Spinal cord (tissue), 10 donors: ENCODE results near the gene TIGD6. TPM values are rescaled to one million over a fixed set of nuclear protein-coding genes. Genes with fewer than 3 reads are reported as not detected.
A peak's percentile ranks its signal among the peaks of the same experiment; 100 is the strongest.
"Not testable (repeated sequence)": the region's sequence is repeated elsewhere in the genome, so short reads cannot be mapped to it uniquely, and the experiment has no call there.

Experiments used
- DNase-seq, 6 donors: peaks; one replicate each; pipeline versions ENCODE4 v3.0.0 to v3.0.0-alpha.2; 2013 to 2015; ENCODE audit warnings: low spot score in 6 of 6, low read depth in 4 of 6
- H3K27ac ChIP-seq: one replicate; pipeline ENCODE4 v1.5.1; 2013; ENCODE audit warnings: low read depth, low read length, control low read depth
- H3K27me3 ChIP-seq: one replicate; pipeline ENCODE4 v1.6.1; 2013; ENCODE audit warnings: low read length; ENCODE audit not compliant: control insufficient read depth, insufficient read depth
- H3K36me3 ChIP-seq: one replicate; pipeline ENCODE4 v1.6.1; 2013; ENCODE audit warnings: low read length; ENCODE audit not compliant: control insufficient read depth, insufficient read depth
- H3K4me1 ChIP-seq: one replicate; pipeline ENCODE4 v1.6.1; 2013; ENCODE audit warnings: low read length; ENCODE audit not compliant: control insufficient read depth, insufficient read depth
- H3K4me3 ChIP-seq: one replicate; pipeline ENCODE4 v1.5.1; 2013; ENCODE audit warnings: low read depth, low read length, control low read depth
- H3K9me3 ChIP-seq: one replicate; pipeline ENCODE4 v1.6.1; 2013; ENCODE audit warnings: low read length; ENCODE audit not compliant: control insufficient read depth, insufficient read depth
- WGBS: methylation state at CpG from one replicate; pipeline ENCODE4 v1.1.5; 2013; ENCODE audit warnings: missing lambda C conversion rate; ENCODE audit not compliant: insufficient coverage; 5-methylcytosine and 5-hydroxymethylcytosine counted together
- polyA plus RNA-seq, 2 donors: library from polyadenylated mRNA; unstranded; fragments of 120-200 nt; gene quantifications; one replicate each; pipeline ENCODE4 v1.2.1, GENCODE V29; 2013; ENCODE audit not compliant: insufficient read length in 2 of 2
- total RNA-seq, 2 donors: library from RNA; depleted of rRNA in 1 of 2; stranded (reverse); fragments of 120-200 nt in 1 of 2; fragments of >200 nt in 1 of 2; gene quantifications; one replicate each; pipeline versions ENCODE4 v1.2.3 to v1.2.4, GENCODE V29; 2013 to 2014
- donor health status: healthy.

TIGD6 gene
- total and polyA plus RNA-seq, 4 donors = 4.2 to 7.5 (median 5.5) TPM

GRCh38 chr5:150035139-150035895, 34.9 kb upstream of the TIGD6 start:
- no peaks in the 10 kb centered on the region for H3K9me3 ChIP-seq
- H3K36me3 ChIP-seq = peaks cover 38% of the 10 kb centered on the region
- no peaks in the 10 kb centered on the region for H3K4me1 ChIP-seq
- no peak overlapping the region for H3K4me3 ChIP-seq
- DNase-seq = no peak
- no peak overlapping the region for H3K27ac ChIP-seq
- 68% methylated on average over 4 of the region's 7 CpGs for WGBS
- no peaks in the 10 kb centered on the region for H3K27me3 ChIP-seq

- 62% methylated on average over 3 of the region's 4 CpGs for WGBS
- peaks cover 38% of the 10 kb centered on the region for H3K36me3 ChIP-seq
- H3K4me3 ChIP-seq = no peak overlapping the region
- peak in 2 of 6 donors; percentile 15 to 23 for DNase-seq
- H3K4me1 ChIP-seq = no peaks in the 10 kb centered on the region
- no peaks in the 10 kb centered on the region for H3K9me3 ChIP-seq
- no peaks in the 10 kb centered on the region for H3K27me3 ChIP-seq
- H3K27ac ChIP-seq = no peak overlapping the region
Observed at GRCh38 chr5:150034662-150035061, 34.2 kb upstream of the TIGD6 start.

GRCh38 chr5:150033334-150033733, 32.9 kb upstream of the TIGD6 start:
- Histone ChIP-seq H3K36me3 (peaks cover 41% of the 10 kb centered on the region), H3K27ac (no peak overlapping the region), H3K4me1 (no peaks in the 10 kb centered on the region), H3K4me3 (no peak overlapping the region), H3K27me3 (no peaks in the 10 kb centered on the region), H3K9me3 (no peaks in the 10 kb centered on the region)
- DNase-seq = no peak
- WGBS = 100% methylated on average over 4 of the region's 4 CpGs

- H3K4me3 ChIP-seq, H3K27ac ChIP-seq, H3K4me1 ChIP-seq, DNase-seq, H3K27me3 ChIP-seq, H3K9me3 ChIP-seq: not testable (repeated sequence)
- peaks cover 40% of the 10 kb centered on the region for H3K36me3 ChIP-seq
- no CpG with 5 or more reads among the region's 1 CpG for WGBS
Observed at GRCh38 chr5:150028047-150028446, 27.6 kb upstream of the TIGD6 start.

- H3K27ac ChIP-seq = no peak overlapping the region
- H3K4me3 ChIP-seq = no peak overlapping the region
- H3K27me3 ChIP-seq = no peaks in the 10 kb centered on the region
- H3K36me3 ChIP-seq = peaks cover 40% of the 10 kb centered on the region
- no peaks in the 10 kb centered on the region for H3K4me1 ChIP-seq
- 95% methylated on average over 4 of the region's 4 CpGs for WGBS
- no peak for DNase-seq
- no peaks in the 10 kb centered on the region for H3K9me3 ChIP-seq
Observed at GRCh38 chr5:150026682-150027172, 26.3 kb upstream of the TIGD6 start.

- Histone ChIP-seq H3K36me3 (peaks cover 46% of the 10 kb centered on the region), H3K4me1 (no peaks in the 10 kb centered on the region), H3K27me3 (no peaks in the 10 kb centered on the region), H3K27ac (no peak overlapping the region), H3K4me3 (no peak overlapping the region), H3K9me3 (no peaks in the 10 kb centered on the region)
- no peak for DNase-seq
- WGBS = 93% methylated on average over 2 of the region's 9 CpGs
Observed at GRCh38 chr5:150024346-150024984, 24.0 kb upstream of the TIGD6 start.

- H3K9me3 ChIP-seq = no peaks in the 10 kb centered on the region
- H3K36me3 ChIP-seq = peaks cover 50% of the 10 kb centered on the region
- no peaks in the 10 kb centered on the region for H3K27me3 ChIP-seq
- no peak overlapping the region for H3K4me3 ChIP-seq
- no peaks in the 10 kb centered on the region for H3K4me1 ChIP-seq
- DNase-seq = no peak
- no peak overlapping the region for H3K27ac ChIP-seq
- no CpG with 5 or more reads among the region's 1 CpG for WGBS
Observed at GRCh38 chr5:150023136-150023535, 22.7 kb upstream of the TIGD6 start.

GRCh38 chr5:150022681-150023080, 22.2 kb upstream of the TIGD6 start:
- Histone ChIP-seq H3K27me3 (no peaks in the 10 kb centered on the region), H3K4me1 (no peaks in the 10 kb centered on the region), H3K9me3 (no peaks in the 10 kb centered on the region), H3K27ac (no peak overlapping the region), H3K36me3 (peaks cover 50% of the 10 kb centered on the region), H3K4me3 (no peak overlapping the region)
- DNase-seq = no peak
- WGBS = 56% methylated on average over 2 of the region's 2 CpGs

GRCh38 chr5:150022158-150022531, 21.7 kb upstream of the TIGD6 start:
- H3K27me3 ChIP-seq = no peaks in the 10 kb centered on the region
- no peak overlapping the region for H3K4me3 ChIP-seq
- no peak overlapping the region for H3K27ac ChIP-seq
- 100% methylated on average over 1 of the region's 1 CpG for WGBS
- H3K36me3 ChIP-seq = peaks cover 45% of the 10 kb centered on the region
- no peaks in the 10 kb centered on the region for H3K4me1 ChIP-seq
- DNase-seq = no peak
- no peaks in the 10 kb centered on the region for H3K9me3 ChIP-seq
